GM13977 (cell line): ENCODE data around the gene WSCD1.

ENCODE experiments used
- DNase-seq: peaks from one replicate; pipeline ENCODE4 v3.0.0; 2012; ENCODE audit warnings: low spot score
- CTCF ChIP-seq: IDR thresholded peaks from 2 replicates; pipeline ENCODE4 v1.5.1; 2012; ENCODE audit warnings: mild to moderate bottlenecking, control low read depth; ENCODE audit not compliant: insufficient read depth; ENCODE audit errors: extremely low read depth, missing control alignments
- in situ Hi-C: fragments of 300-500 bp; cut with MboI; formaldehyde crosslinking; loops from one replicate; pipeline ENCODE4 v1.12.0; 2022; ENCODE audit warnings: low sequenced_read_pairs, low pct_unique_long_range_greater_than_20kb, mixed read lengths, inconsistent platforms; ENCODE audit not compliant: unreplicated experiment

Gene WSCD1

GRCh38 chr17:6165806-6166205, 95.6 kb downstream of the WSCD1 start:
- DNase-seq = no peak
- TF ChIP-seq CTCF = no peak
- in situ Hi-C loops = no loop called here

- in situ Hi-C loops = no loop called here
- TF ChIP-seq CTCF = no peak
- no peak for DNase-seq
These were observed 96.5 kb downstream of the WSCD1 start for GRCh38 chr17:6166492-6167179.

- no peak for TF ChIP-seq CTCF
- in situ Hi-C loops = no loop called here
- DNase-seq = no peak
These were observed 98.1 kb downstream of the WSCD1 start for GRCh38 chr17:6168296-6168695.

- no peak for TF ChIP-seq CTCF
- in situ Hi-C loops = no loop called here
- no peak for DNase-seq
These were observed 100.2 kb downstream of the WSCD1 start for GRCh38 chr17:6170349-6170748.

- in situ Hi-C loops = no loop called here
- DNase-seq = no peak
These were observed 102.6 kb downstream of the WSCD1 start for GRCh38 chr17:6172642-6173330.

GRCh38 chr17:6173653-6174052, 103.5 kb downstream of the WSCD1 start:
- no peak for TF ChIP-seq CTCF
- in situ Hi-C loops = no loop called here
- no peak for DNase-seq

More at GRCh38 chr17:6172642-6173330, 102.6 kb downstream of the WSCD1 start:
- TF ChIP-seq CTCF = no peak
